DND-41 (cell line): ENCODE data around the gene PLD2.
A peak's percentile ranks its signal among the peaks of the same experiment; 100 is the strongest.
"Not testable (repeated sequence)": the region's sequence is repeated elsewhere in the genome, so short reads cannot be mapped to it uniquely, and the experiment has no call there.

Source experiments
- ATAC-seq: fragments of 200-7000 bp; cut with Tn5 transposase; 3 replicates; pipeline ENCODE4 v1.9.1; 2021; ENCODE audit warnings: low read depth; ENCODE audit not compliant: insufficient read depth
- DNase-seq: peaks from one replicate; pipeline ENCODE4 v3.0.0-alpha.2; 2020
- H2AFZ ChIP-seq: 2 replicates; pipeline ENCODE4 v1.6.0; 2012; ENCODE audit warnings: low read depth, low read length
- H3K27ac ChIP-seq: 2 replicates; pipeline ENCODE4 v1.5.1; 2012; ENCODE audit warnings: low read length, inconsistent platforms
- H3K27me3 ChIP-seq: fragments of 200-600 bp; sonication (generic); 2 replicates; pipeline ENCODE4 v1.6.0; 2012; ENCODE audit warnings: low read length, mild to moderate bottlenecking, inconsistent platforms; ENCODE audit not compliant: insufficient read depth, poor library complexity
- H3K36me3 ChIP-seq: 2 replicates; pipeline ENCODE4 v1.5.1; 2012; ENCODE audit warnings: low read length, inconsistent platforms; ENCODE audit not compliant: insufficient read depth
- H3K4me1 ChIP-seq: 2 replicates; pipeline ENCODE4 v1.5.1; 2012; ENCODE audit warnings: mild to moderate bottlenecking, low read length; ENCODE audit not compliant: insufficient read depth
- H3K4me2 ChIP-seq: 2 replicates; pipeline ENCODE4 v1.6.0; 2012; ENCODE audit warnings: mild to moderate bottlenecking, moderate library complexity, low read length, inconsistent platforms; ENCODE audit not compliant: insufficient read depth
- H3K4me3 ChIP-seq, 2 experiments: fragments of 200-600 bp in 1 of 2; shearing (Covaris generic) in 1 of 2; 2 replicates each; pipeline ENCODE4 v1.5.1; 2012 to 2016; ENCODE audit warnings: inconsistent platforms in 2 of 2, low read length in 2 of 2, mild to moderate bottlenecking in 2 of 2, low read depth in 1 of 2, moderate library complexity in 1 of 2
- H3K79me2 ChIP-seq: 2 replicates; pipeline ENCODE4 v1.6.0; 2012; ENCODE audit warnings: low read length, inconsistent platforms; ENCODE audit not compliant: insufficient read depth
- H3K9ac ChIP-seq: 2 replicates; pipeline ENCODE4 v1.6.0; 2012; ENCODE audit warnings: low read depth, mild to moderate bottlenecking, inconsistent platforms, low read length, moderate library complexity
- H3K9me3 ChIP-seq: 2 replicates; pipeline ENCODE4 v1.5.1; 2012; ENCODE audit warnings: low read length, moderate library complexity, mild to moderate bottlenecking, inconsistent platforms; ENCODE audit not compliant: insufficient read depth, severe bottlenecking
- H4K20me1 ChIP-seq: 2 replicates; pipeline ENCODE4 v1.6.0; 2012; ENCODE audit warnings: low read length; ENCODE audit not compliant: insufficient read depth
- EZH2 ChIP-seq: IDR thresholded peaks from 3 replicates; pipeline ENCODE4 v1.6.1; 2012; ENCODE audit warnings: borderline replicate concordance, low read depth, mild to moderate bottlenecking, moderate library complexity, low read length, inconsistent platforms; ENCODE audit not compliant: severe bottlenecking
- TF ChIP-seq, protein P1 (sequence below): IDR thresholded peaks from 2 replicates; pipeline ENCODE4 v1.5.1; 2012; ENCODE audit warnings: borderline replicate concordance, low read length, moderate library complexity, mild to moderate bottlenecking; ENCODE audit not compliant: poor library complexity, severe bottlenecking; ENCODE audit errors: extremely low read depth

PLD2 gene

DNA sequence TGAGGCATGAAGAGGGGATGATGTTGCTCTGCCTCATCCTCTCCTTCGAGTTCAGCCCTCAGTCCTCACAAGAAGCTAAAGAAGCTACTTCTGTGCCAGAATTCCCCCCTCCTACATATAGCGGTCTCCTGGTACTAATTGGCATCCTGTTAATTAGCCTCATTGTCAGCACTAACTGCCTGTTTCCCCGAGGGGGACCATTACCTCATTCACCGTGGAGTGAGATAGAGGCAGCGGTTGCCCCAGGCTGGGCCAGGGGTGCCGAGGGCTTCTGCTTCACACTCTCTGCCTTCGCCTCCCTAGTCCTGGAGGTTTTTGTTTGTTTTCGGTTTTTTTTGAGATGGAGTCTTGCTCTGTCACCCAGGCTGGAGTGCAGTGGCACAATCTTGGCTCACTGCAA lies 20.4 kb downstream of the PLD2 start:
- no peak overlapping the region for H3K9ac ChIP-seq
- H3K4me2 ChIP-seq: no peak overlapping the region
- TF ChIP-seq EZH2: no peak
- TF ChIP-seq, protein P1, sequence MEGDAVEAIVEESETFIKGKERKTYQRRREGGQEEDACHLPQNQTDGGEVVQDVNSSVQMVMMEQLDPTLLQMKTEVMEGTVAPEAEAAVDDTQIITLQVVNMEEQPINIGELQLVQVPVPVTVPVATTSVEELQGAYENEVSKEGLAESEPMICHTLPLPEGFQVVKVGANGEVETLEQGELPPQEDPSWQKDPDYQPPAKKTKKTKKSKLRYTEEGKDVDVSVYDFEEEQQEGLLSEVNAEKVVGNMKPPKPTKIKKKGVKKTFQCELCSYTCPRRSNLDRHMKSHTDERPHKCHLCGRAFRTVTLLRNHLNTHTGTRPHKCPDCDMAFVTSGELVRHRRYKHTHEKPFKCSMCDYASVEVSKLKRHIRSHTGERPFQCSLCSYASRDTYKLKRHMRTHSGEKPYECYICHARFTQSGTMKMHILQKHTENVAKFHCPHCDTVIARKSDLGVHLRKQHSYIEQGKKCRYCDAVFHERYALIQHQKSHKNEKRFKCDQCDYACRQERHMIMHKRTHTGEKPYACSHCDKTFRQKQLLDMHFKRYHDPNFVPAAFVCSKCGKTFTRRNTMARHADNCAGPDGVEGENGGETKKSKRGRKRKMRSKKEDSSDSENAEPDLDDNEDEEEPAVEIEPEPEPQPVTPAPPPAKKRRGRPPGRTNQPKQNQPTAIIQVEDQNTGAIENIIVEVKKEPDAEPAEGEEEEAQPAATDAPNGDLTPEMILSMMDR: no peak
- H3K4me1 ChIP-seq: peaks cover under 1% of the 10 kb centered on the region
- no peaks in the 10 kb centered on the region for H3K79me2 ChIP-seq
- no peaks in the 10 kb centered on the region for H3K36me3 ChIP-seq
- no peaks in the 10 kb centered on the region for H3K27me3 ChIP-seq
- no peak for ATAC-seq
- H3K4me3 ChIP-seq: no peak overlapping the region
- no peaks in the 10 kb centered on the region for H3K9me3 ChIP-seq
- H4K20me1 ChIP-seq: no peaks in the 10 kb centered on the region
- no peak overlapping the region for H2AFZ ChIP-seq
- H3K27ac ChIP-seq: no peak overlapping the region
- DNase-seq: no peak

DNA sequence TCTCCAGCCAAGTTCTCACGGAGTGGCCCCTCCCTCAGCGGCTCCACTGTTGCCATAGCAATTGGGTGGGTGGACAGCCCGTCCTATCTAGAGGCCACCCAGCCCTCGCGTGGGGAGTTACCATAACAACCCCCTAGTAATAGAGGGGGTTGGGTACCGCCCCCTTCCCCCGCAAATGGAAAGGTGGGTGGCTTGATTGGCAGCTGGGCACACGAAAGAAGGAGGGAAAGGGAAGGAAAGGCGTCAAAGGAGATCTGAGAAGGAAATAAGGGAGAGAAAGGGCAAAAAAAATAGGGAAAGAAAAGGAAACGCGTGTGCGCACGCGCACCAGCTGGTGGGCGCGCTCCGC lies 25.9 kb downstream of the PLD2 start:
- peak; percentile 10; the same call in 2 of the 3 replicates for ATAC-seq

DNA sequence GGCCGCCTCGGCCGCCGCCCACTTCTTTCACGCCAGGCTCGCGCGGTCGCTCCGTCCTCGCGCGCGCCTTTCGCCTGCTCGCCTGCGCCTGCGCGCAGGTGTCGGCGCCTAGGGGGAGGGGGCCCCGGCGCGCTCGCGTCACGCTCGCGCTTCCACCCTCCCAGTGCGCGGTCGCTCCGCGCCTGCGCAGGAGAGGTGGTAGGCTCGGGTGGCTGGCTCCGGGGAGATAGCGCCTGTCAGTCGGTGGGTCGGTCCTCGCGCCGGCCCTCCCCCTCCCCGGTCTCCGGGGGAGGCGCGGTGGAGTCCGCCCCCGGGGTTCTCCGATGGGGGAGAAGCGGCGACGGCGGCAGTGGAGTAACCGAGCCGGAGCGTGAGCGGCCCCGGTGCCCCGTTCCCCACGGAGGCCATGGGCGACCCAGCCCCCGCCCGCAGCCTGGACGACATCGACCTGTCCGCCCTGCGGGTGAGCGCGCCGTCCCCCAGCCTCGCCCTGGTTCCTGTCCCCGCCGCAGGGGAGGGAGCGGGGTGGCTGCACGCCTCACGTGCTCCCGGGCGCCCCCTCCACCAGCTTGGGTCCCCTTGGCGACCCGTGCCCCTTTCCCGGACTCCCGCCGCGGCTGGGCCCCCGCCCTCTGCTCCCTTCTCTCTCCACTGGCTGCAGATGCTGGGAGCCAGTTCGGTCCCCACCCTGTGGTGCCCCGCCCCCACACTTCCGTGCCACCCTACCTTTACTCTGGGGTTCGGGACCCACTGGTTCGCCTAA lies 26.4 kb downstream of the PLD2 start, which contains the start of gene MINK1:
TSS of gene MINK1 (plus strand) at position 163 of the 763 bp plus-strand sequence. CDS start at position 407, 244 bp downstream.
- H4K20me1 ChIP-seq: peaks cover 39% of the 10 kb centered on the region
- DNase-seq: peak; percentile 90

More for the DNA sequence above, 25.9 kb downstream of the PLD2 start:
- Histone ChIP-seq H2AFZ (peak overlapping the region; percentile 77), H4K20me1 (peaks cover 33% of the 10 kb centered on the region), H3K4me3 (peak overlapping the region; percentile 76 to 89; a peak in 3 of 4 replicates), H3K27ac (peak overlapping the region; percentile 64), H3K4me1 (peaks cover 21% of the 10 kb centered on the region), H3K9ac (peak overlapping the region; percentile 82), H3K79me2 (peaks cover 39% of the 10 kb centered on the region), H3K4me2 (peak overlapping the region; percentile 94)
- not testable (repeated sequence) for H3K27me3 ChIP-seq, H3K36me3 ChIP-seq, H3K9me3 ChIP-seq, DNase-seq

More for the DNA sequence above, 26.4 kb downstream of the PLD2 start, which contains the start of gene MINK1:
- H3K36me3 ChIP-seq: peaks cover 6% of the 10 kb centered on the region; the same call in 1 of the 2 replicates
- peaks cover 43% of the 10 kb centered on the region for H3K79me2 ChIP-seq
- H2AFZ ChIP-seq: peak within 1 kb of the TSS; percentile 77
- ATAC-seq: peak; percentile 84
- peak within 1 kb of the TSS; percentile 76 to 89 for H3K4me3 ChIP-seq
- peak within 1 kb of the TSS; percentile 94 for H3K4me2 ChIP-seq
- peak within 1 kb of the TSS; percentile 82 for H3K9ac ChIP-seq
- TF ChIP-seq, protein P1: no peak
- no peak for TF ChIP-seq EZH2
- H3K9me3 ChIP-seq: no peaks in the 10 kb centered on the region
- peak within 1 kb of the TSS; percentile 64 for H3K27ac ChIP-seq
- no peaks in the 10 kb centered on the region for H3K27me3 ChIP-seq
- H3K4me1 ChIP-seq: peaks cover 21% of the 10 kb centered on the region
